HEK293T (cell line): Measurements from ENCODE around the gene PREP.

ENCODE experiments used
- BHLHE40 ChIP-seq: fragments of 450-650 bp; IDR thresholded peaks from 2 replicates; pipeline ENCODE4 v1.6.1; 2016; ENCODE audit warnings: mild to moderate bottlenecking, moderate library complexity, borderline replicate concordance
- CTBP1 ChIP-seq: fragments of 450-650 bp; IDR thresholded peaks from 2 replicates; pipeline ENCODE4 v1.6.1; 2016; ENCODE audit warnings: borderline replicate concordance
- ELF4 ChIP-seq: fragments of 450-650 bp; IDR thresholded peaks from 2 replicates; pipeline ENCODE4 v1.6.1; 2017; ENCODE audit warnings: antibody characterized with exemption
- FOXA1 ChIP-seq: fragments of 450-650 bp; IDR thresholded peaks from 2 replicates; pipeline ENCODE4 v1.6.1; 2016; ENCODE audit warnings: mild to moderate bottlenecking
- FOXK2 ChIP-seq: fragments of 450-650 bp; IDR thresholded peaks from 2 replicates; pipeline ENCODE4 v1.6.1; 2016; ENCODE audit warnings: mild to moderate bottlenecking
- FOXM1 ChIP-seq: fragments of 450-650 bp; IDR thresholded peaks from 2 replicates; pipeline ENCODE4 v1.6.1; 2017; ENCODE audit warnings: mild to moderate bottlenecking, borderline replicate concordance
- HDGF ChIP-seq: fragments of 450-650 bp; IDR thresholded peaks from 2 replicates; pipeline ENCODE4 v1.6.1; 2017; ENCODE audit warnings: antibody characterized with exemption, borderline replicate concordance
- L3MBTL2 ChIP-seq: fragments of 450-650 bp; conservative IDR thresholded peaks from 2 replicates; pipeline ENCODE4 v1.6.1; 2016; ENCODE audit warnings: mild to moderate bottlenecking
- NFRKB ChIP-seq: fragments of 450-650 bp; IDR thresholded peaks from 2 replicates; pipeline ENCODE4 v1.6.1; 2016; ENCODE audit warnings: mild to moderate bottlenecking, moderate library complexity
- SP1 ChIP-seq: fragments of 450-650 bp; IDR thresholded peaks from 2 replicates; pipeline ENCODE4 v1.6.1; 2017
- SUZ12 ChIP-seq: fragments of 450-650 bp; IDR thresholded peaks from 2 replicates; pipeline ENCODE4 v1.6.1; 2016; ENCODE audit warnings: mild to moderate bottlenecking
- TARDBP ChIP-seq: fragments of 450-650 bp; IDR thresholded peaks from 2 replicates; pipeline ENCODE4 v1.6.1; 2016
- ZNF384 ChIP-seq: fragments of 450-650 bp; IDR thresholded peaks from 2 replicates; pipeline ENCODE4 v1.6.1; 2016
- TF ChIP-seq, protein P1 (sequence below): fragments of 450-650 bp; IDR thresholded peaks from 2 replicates; pipeline ENCODE4 v1.6.1; 2016

DNA sequence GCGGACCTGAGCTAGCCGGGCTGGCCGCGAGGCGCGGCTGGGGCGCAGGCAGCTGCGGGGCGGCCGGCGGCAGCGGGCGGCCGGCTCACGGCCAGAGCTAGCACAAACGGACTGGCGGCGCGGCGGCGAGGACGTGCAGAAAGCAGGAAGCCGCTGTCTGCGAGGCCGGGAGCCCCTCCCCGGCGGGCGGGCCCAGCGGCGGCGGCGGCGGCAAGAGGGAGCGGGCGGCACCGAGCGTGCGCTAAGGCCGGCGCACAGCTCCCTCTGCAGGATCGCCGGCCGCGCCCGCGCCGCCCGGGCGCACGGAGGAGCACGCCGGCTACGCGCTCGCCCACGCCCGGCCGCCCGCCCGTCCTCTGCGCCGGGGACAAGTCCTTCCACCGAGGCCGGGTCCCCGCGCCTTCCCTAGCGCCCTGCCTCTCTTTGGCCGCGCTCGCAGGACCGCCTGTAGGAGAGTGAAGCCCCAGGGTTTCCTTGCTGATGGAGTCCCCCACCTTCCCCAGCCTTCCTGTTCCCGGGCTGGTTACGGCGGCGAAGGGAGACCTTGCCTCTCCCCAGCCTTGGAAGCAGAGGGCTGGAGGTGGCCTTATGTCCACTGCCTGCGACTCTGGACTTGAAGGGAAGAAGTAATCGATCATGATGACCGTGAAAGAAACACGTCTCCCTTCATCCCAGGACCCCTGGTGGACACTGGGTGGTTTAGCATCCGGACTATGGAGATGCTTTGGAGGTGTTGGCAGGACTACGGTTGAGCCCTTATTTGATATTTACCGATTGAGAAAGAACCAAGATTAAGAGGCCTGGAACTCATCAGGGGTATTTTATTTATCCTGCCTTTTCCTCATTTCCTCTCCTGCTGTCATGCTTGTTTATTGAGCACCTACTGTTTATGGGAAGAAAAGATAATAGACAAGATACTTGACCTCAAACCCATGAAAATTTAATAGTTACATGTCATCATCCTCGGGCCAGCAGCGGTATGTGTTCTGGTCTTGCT lies at the start of gene PREP:
- TF ChIP-seq FOXM1: peak; percentile 43
- TF ChIP-seq ELF4: no peak
- no peak for TF ChIP-seq BHLHE40
- TF ChIP-seq, protein P1, sequence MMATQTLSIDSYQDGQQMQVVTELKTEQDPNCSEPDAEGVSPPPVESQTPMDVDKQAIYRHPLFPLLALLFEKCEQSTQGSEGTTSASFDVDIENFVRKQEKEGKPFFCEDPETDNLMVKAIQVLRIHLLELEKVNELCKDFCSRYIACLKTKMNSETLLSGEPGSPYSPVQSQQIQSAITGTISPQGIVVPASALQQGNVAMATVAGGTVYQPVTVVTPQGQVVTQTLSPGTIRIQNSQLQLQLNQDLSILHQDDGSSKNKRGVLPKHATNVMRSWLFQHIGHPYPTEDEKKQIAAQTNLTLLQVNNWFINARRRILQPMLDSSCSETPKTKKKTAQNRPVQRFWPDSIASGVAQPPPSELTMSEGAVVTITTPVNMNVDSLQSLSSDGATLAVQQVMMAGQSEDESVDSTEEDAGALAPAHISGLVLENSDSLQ: peak; percentile 72
- TF ChIP-seq SP1: no peak
- TF ChIP-seq TARDBP: no peak
- TF ChIP-seq CTBP1: no peak
- no peak for TF ChIP-seq FOXK2
- TF ChIP-seq HDGF: no peak
- TF ChIP-seq NFRKB: no peak
- no peak for TF ChIP-seq SUZ12
- TF ChIP-seq L3MBTL2: 0 out of 2 replicates have a peak, but pooled peaks have one; percentile 17
- no peak for TF ChIP-seq ZNF384
- TF ChIP-seq FOXA1: no peak
